DMS53 treated with DMSO at 0.1 percent for 48 hours (cell line): ENCODE results near the gene SAE1.
"Not testable (repeated sequence)": the region's sequence is repeated elsewhere in the genome, so short reads cannot be mapped to it uniquely, and the experiment has no call there.

Experiments used
- DNase-seq: peaks from one replicate; lab custom pipeline; 2025; ENCODE audit not compliant: unreplicated experiment; lab: John Stamatoyannopoulos, UW

The SAE1 gene

DNA sequence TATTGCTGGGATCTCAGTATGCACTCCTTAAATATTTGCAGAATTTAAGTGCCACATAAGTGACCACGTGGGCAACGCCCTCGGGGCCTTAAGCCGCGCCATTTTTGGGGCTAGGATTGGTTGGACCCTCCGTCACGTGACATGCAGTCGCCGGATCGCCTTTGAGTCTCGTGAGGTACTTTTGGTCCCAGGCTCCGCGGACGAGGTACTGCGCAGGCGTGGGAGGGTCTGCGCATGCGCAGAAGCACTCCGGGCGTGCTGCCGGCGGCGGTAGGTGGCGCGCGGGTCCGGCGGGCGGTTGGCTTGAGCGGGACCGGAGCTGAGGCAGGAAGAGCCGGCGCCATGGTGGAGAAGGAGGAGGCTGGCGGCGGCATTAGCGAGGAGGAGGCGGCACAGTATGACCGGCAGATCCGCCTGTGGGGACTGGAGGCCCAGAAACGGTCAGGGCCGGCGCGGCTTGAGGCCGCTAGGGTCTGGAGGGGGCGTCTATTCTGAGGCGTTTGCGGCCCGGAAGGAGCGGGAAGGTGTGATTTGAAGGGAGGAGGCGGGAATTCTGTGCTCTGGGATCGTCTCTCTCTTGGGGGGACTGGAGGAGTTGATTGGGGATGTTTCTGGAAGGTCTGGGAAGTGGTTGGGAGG, at the start of gene SAE1:
Gene SAE1, plus strand, starts transcription at position 247 of the 639 bp plus-strand sequence. Its CDS starts 96 bp downstream, at position 343.
- DNase-seq, result peak; percentile 95

DNA sequence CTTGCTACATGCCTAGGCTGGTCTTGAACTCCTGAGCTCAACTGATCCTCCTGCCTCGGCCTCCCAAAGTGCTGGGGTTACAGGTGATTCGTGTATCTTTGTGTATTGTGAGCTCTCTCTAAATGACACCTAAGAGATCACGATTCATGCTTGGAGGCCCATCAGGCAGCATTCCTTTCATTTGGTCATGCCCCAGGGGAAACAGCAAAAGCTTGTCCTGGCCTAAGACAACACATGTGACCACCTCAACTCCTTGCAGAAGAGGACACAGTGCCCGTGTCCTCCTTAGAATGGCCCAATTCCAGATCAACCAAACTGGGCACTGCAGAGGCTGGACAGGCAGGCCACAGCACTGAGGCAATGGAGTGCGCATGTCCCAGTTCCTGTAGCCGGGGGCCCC, 49.5 kb upstream of the SAE1 start:
- DNase-seq, result no peak

DNA sequence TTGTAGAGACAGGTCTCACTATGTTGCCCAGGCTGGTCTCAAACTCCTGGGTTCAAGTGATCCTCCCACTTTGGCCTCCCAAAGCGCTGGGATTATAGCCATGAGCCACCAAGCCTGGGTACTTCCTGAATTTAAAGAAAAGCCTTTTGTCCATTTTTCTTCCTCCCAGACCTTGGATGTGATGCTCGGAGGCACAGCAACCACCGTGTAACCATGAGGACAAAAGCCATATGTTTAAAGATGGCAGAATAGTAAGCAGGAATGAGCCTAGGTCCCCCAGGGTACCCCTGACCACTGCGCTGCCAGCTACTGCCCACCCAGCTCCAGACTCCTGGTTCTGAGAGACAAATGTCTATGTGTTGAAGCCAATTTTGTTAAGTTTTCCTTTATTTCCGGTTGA, 48.1 kb upstream of the SAE1 start:
- no peak for DNase-seq

DNA sequence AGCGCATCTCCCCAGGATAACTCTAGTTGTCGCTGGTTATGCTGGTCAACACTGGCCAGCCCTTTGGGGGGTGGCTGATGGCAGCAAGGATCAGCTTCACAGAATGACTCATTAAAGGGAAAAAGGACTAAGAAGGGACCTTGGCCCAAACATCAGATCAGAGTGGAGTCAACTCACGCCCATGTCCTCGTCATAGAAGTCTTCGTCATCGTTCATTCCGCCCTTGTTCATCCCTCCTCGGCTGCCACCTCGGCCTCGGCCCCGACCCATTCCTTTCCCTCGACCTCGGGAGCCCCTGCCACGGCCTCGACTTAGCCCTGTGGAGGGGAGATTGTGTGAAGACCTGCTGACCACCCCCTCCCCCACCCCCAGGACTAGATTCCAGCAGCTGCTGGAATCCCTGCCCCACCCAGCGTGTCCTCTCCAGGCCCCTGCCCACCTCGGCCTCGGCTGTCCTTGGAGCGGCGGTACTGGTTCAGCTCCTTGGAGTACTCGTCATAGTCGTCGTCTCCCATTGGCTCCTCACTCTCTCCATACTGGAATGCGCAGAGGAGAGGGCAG, 45.7 kb upstream of the SAE1 start:
- no peak for DNase-seq

DNA sequence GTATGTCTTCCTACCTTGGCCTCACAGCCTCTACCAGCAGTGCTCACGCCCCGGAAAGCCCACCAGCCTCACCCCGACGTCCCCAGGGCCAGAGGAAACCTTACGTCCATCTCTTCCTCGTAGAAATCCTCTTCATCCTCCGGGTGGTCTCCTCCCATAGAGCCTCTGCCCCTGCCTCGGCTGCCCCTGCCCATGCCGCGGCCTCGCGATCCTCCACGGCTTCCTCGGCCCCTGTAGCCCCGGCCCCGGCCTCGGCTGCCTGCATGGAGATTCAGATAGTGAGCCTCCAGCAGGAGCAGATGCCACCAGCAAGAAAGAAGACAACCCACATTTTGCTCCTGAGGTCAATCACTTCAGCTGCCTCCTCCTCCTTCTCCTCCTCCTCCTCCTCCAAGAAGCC, 44.4 kb upstream of the SAE1 start:
- no peak for DNase-seq

DNA sequence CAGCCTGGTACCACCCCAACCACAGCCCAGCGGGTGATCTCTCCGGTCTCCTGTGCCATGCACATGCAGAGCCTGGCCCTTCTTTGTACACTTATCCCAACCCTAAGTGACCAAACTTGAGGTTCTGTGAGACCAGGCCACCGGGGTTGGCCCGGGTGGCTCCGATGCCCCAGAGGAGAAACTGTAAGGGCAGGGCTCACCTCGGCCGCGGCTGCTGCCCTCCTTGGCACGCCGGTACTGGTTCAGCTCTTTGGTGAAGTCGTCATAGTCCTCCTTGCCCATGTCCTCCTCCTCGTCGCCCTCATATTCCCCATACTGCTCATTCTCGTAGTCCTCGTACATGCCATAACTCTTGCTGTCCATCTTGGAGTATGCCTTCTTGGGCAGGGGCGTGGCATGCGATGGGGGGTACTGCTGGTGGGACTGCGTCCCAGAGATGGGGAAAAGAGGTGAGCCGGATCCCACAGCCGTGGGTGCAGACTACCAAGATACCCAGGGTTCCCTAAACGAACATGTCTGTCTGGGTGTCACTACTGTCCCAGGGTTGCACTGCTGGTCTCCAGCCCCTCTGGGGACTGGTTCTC, 40.8 kb upstream of the SAE1 start:
- DNase-seq, result no peak

DNA sequence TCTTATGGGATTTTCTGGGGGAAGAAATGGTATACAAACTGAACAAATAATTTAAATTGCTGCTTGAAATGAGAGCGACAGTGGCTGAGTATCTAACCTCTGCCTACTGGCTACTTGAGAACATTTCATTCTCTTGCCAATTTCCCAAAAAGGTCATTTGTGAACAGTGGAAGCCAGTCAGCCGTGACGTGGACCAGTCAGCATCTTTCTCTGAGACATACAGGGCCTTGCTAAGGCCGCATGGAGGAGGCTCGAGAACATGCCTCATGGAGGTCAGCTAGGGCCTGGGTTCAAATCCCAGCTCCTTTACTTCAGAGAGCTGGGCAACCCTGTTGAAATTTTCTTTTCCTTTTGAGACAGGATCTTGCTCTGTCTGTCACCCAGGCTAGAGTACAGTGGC, 37.4 kb upstream of the SAE1 start:
- no peak for DNase-seq

DNA sequence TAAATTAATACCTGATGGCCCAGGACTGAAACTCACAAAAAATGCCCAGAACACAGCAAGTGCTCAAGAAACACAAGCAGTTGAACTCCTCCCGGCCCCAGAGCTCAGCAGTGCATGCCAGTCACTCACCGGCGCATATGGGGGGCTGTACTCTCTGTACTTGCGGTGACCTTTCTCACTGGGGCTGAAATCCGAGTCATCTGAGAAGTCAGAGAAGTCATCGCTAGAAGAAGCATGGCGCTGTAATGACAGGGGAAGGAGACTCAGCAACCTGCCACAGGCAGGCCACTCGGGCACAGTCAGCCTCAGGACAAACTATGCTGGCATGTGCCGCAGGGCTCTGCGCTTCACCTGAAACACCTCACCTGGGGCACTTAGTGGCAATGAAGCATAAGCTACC, 36.8 kb upstream of the SAE1 start:
- no peak for DNase-seq

DNA sequence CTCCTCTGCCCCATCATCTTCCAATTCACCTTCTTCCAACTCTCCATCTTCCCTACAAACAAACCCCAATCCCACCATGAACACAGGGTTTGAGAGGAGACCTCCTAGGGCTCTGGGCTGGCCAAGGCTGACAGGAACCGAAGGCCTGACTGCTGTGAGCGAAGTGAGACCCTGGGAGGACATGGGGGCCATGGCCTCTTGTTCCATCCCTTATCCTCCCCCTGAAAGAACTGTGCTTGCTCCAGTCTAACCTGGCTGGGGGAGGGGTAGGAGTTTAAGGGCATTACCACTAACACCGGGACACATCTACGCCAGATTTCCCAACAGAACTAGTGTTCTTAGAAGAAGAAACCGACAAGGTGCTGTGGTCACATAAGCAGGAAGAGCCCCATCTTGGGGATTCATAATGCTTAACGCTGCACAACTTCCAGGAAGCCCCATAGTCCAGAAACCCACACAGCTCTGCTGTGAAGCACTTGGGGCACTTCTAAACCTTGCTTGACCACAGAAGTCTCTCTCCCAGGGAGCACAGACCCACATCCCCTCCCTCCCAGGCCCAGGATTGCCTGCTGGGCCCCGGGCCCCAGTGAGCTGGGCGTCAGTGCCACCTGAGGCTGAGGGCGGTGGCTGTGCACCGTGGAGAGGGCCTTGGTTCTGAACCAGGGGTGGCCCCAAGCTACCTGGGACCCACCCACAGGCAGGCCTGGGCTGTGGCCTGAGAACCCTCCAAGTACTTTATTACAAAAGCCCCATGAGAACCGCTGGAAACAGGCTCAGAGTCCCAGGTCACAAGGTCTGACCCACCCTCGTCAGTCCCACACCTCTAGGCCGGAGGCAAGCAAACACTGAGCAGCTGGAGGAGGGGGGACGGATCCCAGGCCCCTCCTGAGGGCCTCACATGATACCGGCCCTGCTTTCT, 35.8 kb upstream of the SAE1 start:
- DNase-seq, result no peak

DNA sequence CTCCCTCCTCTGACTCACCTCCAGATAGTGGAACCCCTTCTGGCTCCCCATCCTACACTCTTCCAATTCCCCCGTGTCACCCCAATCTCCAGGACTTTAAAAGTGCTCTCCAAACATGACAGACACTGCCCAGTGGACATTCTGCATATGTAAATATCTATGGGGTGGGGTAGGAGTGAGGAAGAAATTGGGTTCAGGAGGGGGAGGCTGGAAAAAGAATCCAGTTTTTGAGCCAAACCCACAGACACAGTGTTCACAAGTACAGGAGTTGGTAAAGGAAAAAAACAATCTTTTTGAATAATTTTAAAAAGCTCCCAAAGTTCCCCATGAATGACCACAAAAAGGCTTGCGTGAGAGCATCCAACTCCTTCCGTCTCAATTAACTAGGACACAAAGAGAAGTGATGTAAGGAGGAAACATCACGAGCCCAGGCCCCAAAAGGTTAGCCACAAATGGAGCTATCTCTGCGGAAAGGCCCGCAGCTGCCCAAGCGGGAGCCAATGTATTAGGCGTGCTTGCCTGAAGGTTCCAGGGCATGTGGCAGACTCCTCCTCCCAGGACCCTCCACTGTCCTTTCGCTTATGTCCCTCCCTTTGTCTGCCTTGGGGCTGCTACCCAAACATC, 35.0 kb upstream of the SAE1 start:
- DNase-seq, result no peak

DNA sequence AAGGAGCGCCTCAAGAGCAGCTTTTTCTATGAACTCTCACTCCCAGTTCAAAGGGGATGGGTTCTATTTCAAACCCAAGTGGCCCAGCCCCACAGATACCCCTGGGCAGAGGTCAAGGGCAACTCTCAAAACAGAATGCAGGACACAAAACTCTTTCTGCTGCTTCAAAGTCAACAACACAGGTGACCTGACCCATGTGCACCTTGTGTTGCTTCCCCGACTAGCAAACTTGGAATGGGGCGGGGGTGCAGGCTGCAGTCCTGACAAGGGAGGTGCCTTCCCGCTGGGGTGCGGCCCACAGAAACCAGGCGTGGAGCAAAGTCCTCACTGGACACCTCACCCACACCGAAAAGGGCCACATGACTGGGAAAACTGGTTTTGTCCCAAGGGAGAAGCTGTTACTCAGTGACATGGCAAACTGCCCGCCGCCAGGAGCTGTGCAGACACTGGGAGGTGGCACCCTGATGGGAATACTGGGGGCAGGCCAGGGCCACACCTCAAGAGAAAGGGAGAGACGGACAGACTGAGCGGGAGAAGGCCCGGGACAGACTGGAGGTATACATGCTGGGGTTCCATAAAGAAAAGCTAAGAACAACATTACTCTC, 34.4 kb upstream of the SAE1 start:
- no peak for DNase-seq

DNA sequence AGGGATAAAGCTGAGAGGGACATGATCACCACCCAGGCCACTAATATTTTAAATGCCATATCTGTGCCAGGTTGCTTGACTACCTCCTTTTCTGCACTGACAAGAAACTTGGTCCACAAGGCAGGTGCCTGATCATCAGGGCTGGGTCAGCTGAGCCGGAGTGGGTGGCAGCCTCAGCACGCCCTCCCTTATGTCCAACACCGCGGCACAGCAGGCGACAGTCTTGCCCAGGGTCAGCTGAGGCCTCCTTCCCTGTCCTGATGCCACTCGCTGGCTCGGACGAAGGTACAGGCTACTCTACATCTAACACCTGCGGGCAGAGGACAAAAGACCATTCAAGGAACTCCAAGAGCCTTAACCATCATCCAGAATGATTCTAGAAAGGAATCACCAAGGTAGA, 33.9 kb upstream of the SAE1 start:
- DNase-seq, result no peak

DNA sequence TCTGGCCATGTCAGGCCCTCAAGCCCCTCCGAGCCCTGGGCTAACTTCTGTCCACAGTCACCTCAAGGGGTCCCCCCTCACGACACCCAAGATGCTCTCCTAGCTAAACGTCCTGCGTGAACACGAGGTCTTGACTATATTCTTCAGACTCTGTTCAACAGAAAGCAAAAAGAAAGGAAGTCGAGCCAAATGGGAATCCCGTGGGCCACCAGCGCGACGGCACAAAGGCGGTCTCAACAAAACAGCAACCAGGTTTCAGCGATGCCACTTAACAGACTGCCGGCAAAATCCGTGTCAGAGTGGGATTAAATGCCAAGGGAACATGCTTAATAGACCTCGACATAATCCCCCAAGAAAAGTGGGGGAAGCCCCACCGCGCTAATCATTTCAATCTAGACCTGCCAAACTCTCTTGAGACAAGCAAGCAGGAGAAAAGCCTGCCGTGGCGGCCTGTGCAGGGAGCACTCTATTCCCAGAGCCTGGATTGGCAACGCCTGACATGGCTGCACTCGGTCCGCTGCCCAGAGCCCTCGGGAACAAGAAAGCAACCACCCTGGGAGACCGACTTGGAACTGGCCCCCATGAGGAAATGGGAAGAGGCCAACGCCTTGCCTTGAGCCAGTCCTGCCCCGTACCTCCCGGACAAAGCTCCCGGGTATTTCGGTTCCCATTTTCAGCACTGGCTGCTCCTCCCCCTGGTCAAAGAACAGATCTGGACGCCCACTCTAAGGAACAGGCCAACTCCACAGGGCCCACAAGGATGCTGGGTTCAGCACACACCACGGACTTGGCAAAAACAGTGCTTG, 33.0 kb upstream of the SAE1 start:
- no peak for DNase-seq

DNA sequence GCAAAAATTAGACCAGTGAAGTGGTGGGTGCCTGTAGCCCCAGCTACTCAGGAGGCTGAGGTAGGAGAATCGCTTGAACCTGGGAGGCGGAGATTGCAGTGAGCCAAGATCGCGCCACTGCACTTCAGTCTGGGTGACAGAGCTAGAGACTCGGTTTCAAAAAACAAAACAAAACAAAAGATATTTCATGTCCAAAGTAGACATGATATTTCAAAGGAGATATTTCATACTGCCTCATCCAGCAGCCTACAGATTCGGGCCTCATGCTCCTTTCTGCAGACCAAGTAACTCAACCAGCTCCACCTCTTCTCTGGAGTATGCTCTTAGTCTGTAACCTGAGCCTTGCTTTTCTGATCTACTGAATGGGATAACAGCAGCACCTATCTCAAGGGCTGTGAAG, 32.0 kb upstream of the SAE1 start:
- no peak for DNase-seq

DNA sequence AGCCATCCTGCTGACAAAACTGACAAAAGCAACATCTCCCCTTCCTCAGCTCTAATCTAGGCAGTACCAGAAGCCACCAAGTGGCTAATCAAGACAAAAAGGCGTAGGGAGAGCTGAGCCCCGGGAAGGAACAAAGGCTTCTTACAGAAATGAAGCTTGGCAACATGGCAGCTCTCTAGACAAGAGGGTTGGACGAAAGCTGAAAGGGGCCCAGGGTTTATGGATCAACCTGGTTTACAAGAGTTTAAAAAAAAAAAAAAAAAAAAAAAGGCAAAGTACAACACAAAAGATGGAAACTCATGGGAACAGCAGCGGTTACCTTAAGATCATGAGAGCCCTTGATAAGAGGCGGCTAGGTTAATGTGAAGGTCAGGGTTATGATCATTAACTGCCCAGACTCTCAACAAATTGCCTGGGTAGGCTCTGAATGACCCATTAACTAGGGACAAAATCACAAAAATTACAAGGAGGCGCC, 31.0 kb upstream of the SAE1 start:
- DNase-seq, result no peak

DNA sequence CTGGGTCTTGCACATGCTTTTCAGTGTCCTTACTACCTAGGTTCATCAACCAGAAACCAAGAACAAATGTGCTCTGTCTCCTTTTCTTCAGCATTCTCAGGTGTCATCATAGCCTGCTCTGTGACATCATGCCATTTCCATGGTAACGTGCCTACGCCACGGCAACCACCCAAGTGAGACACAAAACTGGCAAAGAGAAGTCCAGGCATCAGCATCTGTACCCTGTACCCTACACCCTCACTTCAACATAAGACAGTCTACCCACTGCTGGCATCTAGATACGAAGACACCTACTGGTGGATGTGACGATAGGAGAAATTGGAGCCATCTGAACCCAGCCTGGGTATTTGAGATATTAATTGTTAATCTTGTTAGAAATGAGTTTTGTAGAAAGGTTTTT, 30.3 kb upstream of the SAE1 start:
- DNase-seq, result no peak

DNA sequence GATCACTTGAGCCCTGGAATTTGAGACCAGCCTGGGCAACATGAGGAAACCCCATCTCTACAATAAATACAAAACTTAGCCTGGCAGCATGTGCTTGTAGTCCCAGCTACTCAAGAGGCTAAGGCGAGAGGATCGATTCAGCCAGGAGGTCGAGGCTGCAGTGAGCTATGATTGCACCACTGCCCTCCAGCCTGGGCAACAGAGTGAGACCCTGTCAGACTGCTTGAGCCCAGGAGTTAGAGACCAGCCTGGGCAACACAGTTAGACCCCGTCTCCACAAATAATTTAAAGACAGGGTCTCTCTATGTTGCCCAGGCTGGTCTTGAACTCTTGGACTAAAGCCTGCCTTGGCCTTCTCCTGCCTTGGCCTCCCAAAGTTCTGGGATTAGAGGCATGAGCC, 29.5 kb upstream of the SAE1 start:
- not testable (repeated sequence) for DNase-seq

DNA sequence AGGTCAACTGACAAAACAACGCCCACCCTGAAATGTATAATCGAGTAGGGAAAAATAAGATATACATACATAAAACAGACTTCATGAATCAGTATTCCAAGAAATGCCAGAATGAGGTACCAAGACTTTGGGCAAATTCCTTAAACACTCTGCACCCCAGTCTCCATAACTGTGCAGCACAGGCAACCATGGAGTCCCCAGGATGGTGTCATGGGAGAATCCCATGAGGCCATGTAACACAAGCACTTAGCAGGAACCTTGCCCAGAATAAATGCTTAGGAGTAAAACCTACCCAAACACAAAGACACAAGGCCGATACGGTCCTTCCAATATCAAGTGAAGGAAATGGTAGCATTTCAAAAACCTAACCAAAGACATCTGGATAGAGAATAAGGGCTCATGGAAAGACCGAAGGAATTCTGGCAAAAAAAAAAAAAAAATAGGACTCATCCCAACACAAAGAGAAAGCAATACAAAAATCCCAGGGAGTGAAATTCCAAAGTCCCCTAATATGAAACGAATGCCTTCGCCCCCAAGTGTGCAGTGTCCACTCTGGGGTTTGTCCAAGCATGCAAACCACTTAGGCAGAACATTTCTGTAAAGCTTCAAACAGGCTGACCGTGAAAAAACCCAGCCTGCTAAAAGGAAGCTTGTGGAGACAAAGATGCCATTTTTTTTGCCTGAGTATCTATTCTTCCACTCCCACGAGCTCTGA, 28.1 kb upstream of the SAE1 start:
- no peak for DNase-seq

DNA sequence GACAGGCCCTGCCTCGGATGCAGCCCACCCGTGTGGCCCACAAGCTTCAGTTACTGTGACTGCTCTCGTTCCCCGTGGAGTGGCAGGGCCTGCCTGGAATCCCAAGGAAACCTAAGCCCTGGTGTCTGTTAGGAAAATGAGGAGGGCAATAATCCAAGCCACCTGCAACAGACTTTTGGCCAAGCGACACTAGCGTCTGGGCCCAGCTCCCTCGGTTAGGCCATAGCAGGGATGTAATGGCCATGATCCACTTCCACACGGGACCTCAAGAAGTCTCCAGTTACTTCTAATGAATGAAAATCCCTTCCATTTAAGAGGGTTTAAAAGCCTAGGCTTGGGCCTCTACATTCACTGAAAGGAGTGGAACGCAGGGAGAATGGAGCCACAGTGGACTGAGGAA, 26.0 kb upstream of the SAE1 start:
- DNase-seq, result no peak
